Left ventricle myocardium superior (tissue), 1 donor: ENCODE results near the gene PNLIPRP3. TPM values are rescaled to one million over a fixed set of nuclear protein-coding genes. Genes with fewer than 3 reads are reported as not detected.

ENCODE experiments used
- ATAC-seq: fragments of 200-7000 bp; cut with Tn5 transposase; one replicate; pipeline ENCODE4 v1.9.1; 2020; ENCODE audit warnings: mild to moderate bottlenecking, moderate library complexity
- DNase-seq: peaks from one replicate; pipeline ENCODE4 v3.0.0-alpha.2; 2020
- intact Hi-C: fragments of 100-400 bp; cut with micrococcal nuclease; formaldehyde crosslinking; loops from one replicate; pipeline ENCODE4 v1.11.0; 2022
- total RNA-seq: library from RNA; stranded (reverse); fragmentation: NEBNext Ultra II Directional; extraction: Animal tissue kit (Norgen Biotek cat#: 25700); gene quantifications from one replicate; pipeline ENCODE4 v1.2.1, GENCODE V29; 2021
- donor health status: DM: no; HTN: yes; CAD: no; lungs with severe emphysema.

Gene PNLIPRP3
- total RNA-seq, 1 donor from 2014 or later = not detected

- intact Hi-C loops = no loop called here
- no peak for ATAC-seq
- no peak for DNase-seq
Measured at GRCh38 chr10:116440330-116441030, 12.8 kb downstream of the PNLIPRP3 start.

- intact Hi-C loops = no loop called here
- DNase-seq = no peak
- ATAC-seq = no peak
Measured at GRCh38 chr10:116444527-116445142, 17.0 kb downstream of the PNLIPRP3 start.

GRCh38 chr10:116450861-116451260, 23.2 kb downstream of the PNLIPRP3 start:
- ATAC-seq = no peak
- intact Hi-C loops = no loop called here

GRCh38 chr10:116451711-116452337, 24.2 kb downstream of the PNLIPRP3 start:
- no peak for DNase-seq
- no peak for ATAC-seq
- intact Hi-C loops = no loop called here

More at GRCh38 chr10:116450861-116451260, 23.2 kb downstream of the PNLIPRP3 start:
- no peak for DNase-seq

- DNase-seq (no peak), ATAC-seq (no peak)
Measured at GRCh38 chr10:116452338-116452720, 24.7 kb downstream of the PNLIPRP3 start.

GRCh38 chr10:116457488-116457887, 29.8 kb downstream of the PNLIPRP3 start:
- DNase-seq (no peak), ATAC-seq (no peak)
- intact Hi-C loops = no loop called here

More at GRCh38 chr10:116452338-116452720, 24.7 kb downstream of the PNLIPRP3 start:
- intact Hi-C loops = no loop called here

- ATAC-seq (no peak), DNase-seq (no peak)
- intact Hi-C loops = no loop called here
Measured at GRCh38 chr10:116460219-116460618, 32.6 kb downstream of the PNLIPRP3 start.

GRCh38 chr10:116461680-116462079, 34.0 kb downstream of the PNLIPRP3 start:
- intact Hi-C loops = no loop called here
- DNase-seq (no peak), ATAC-seq (no peak)

GRCh38 chr10:116464257-116464656, 36.6 kb downstream of the PNLIPRP3 start:
- intact Hi-C loops = no loop called here
- no peak for ATAC-seq

GRCh38 chr10:116465546-116465945, 37.9 kb downstream of the PNLIPRP3 start:
- ATAC-seq (no peak), DNase-seq (no peak)
- intact Hi-C loops = no loop called here

More at GRCh38 chr10:116464257-116464656, 36.6 kb downstream of the PNLIPRP3 start:
- DNase-seq = no peak

GRCh38 chr10:116466715-116467422, 39.2 kb downstream of the PNLIPRP3 start:
- intact Hi-C loops = no loop called here
- ATAC-seq (no peak), DNase-seq (no peak)

GRCh38 chr10:116469437-116469836, 41.8 kb downstream of the PNLIPRP3 start:
- intact Hi-C loops = no loop called here
- no peak for DNase-seq
- no peak for ATAC-seq

GRCh38 chr10:116470071-116470470, 42.4 kb downstream of the PNLIPRP3 start:
- intact Hi-C loops = no loop called here
- ATAC-seq = no peak
- no peak for DNase-seq

GRCh38 chr10:116470768-116471415, 43.2 kb downstream of the PNLIPRP3 start:
- DNase-seq (no peak), ATAC-seq (no peak)
- intact Hi-C loops = no loop called here

GRCh38 chr10:116472891-116473290, 45.2 kb downstream of the PNLIPRP3 start:
- intact Hi-C loops = no loop called here
- no peak for DNase-seq
- no peak for ATAC-seq

GRCh38 chr10:116475866-116476265, 48.2 kb downstream of the PNLIPRP3 start:
- intact Hi-C loops = no loop called here
- no peak for ATAC-seq
- no peak for DNase-seq

- ATAC-seq (no peak), DNase-seq (no peak)
- intact Hi-C loops = no loop called here
Measured at GRCh38 chr10:116476461-116476860, 48.8 kb downstream of the PNLIPRP3 start.

- DNase-seq (no peak), ATAC-seq (no peak)
- intact Hi-C loops = no loop called here
Measured at GRCh38 chr10:116477986-116478664, 50.5 kb downstream of the PNLIPRP3 start.
